HG03135 (cell line): ENCODE measurements around the gene METRN.
"Not testable (repeated sequence)": the region's sequence is repeated elsewhere in the genome, so short reads cannot be mapped to it uniquely, and the experiment has no call there.

ENCODE experiments used
- ATAC-seq: cut with Tn5 transposase; IDR thresholded peaks from one replicate; pipeline ENCODE4 v1.9.1; 2021; ENCODE audit warnings: mild to moderate bottlenecking, moderate library complexity; ENCODE audit not compliant: unreplicated experiment

The METRN gene

GRCh38 chr16:733382-734207 lies 18.7 kb downstream of the METRN start:
- ATAC-seq = no peak

DNA sequence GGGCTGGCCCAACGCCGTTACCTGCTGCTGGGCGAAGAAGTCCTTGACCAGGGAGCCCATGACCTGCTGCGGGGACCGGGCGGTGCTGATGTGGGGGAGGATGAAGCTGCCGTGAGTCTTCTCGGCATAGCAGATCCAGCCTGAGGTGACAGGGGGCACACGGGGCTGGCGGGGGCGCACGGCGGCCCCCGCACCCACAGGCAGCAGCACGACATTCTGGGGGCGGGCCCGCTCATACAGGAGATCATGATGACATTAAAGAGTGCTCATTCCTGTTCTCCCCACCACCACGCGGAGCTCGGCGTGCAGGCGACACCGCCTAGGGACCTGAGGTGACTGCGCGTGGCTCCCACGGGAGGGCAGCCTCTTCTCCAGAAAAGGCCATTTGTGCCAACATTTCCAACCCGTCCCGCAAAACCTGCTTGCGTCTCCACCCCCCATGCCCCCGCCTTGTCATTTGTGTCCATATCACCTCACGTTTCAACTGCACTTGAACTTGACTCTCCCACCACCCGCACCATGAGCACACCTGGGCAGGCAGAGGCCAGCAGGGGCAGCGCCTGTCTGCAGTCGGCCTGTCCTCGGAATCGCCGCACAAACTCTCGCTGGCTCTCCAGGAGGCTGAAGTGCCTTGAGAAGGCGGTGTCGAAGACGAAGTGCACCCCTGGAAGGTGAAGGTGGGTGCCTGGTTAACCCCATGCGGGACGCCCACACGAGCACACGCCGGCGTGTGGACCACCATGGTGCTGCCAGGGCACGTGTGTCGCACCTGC lies 19.5 kb downstream of the METRN start:
- ATAC-seq = no peak

DNA sequence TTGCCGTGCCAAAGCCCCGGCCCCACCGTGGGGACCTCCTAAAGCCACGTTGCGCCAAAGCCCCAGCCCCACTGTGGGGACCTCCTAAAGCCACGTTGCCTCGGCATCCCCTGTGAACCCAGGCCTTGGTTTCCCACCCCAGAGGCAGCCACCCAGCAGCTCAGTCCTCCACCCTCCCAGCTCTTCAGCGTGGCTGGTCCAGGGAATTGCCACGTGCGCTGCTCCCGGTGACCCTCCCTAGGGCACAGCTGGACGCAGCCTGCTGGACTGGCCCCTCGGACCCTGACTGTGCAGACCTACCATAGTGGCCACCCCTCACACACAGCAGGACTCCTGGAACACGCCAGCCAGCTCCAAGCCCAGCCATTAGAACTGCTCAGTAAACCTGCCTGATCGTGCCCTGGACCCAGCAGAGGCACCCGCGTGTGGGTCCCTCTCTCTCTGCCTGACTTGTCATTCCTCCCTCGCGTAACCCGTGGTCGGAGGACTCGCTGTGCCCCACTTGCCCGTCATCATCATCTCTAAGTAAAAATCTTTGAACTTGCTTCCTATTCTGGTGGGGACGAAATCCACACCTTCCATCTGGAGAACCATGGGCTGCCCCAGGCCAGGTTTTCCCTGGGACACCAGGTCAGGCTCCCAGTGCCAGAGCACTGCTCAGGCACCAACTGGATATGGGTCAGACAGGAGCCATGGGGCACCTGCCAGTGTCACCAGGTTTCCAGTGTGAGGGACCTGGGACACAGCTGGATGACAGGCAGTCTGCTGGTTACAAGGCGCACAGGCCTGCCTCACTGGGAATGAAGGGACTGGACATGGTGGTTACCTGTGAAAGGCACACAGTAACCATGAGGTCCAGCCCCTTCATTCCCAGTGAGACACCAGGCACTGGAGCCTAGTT lies 20.3 kb downstream of the METRN start:
- no peak for ATAC-seq

GRCh38 chr16:735982-736453 lies 21.1 kb downstream of the METRN start:
- no peak for ATAC-seq

GRCh38 chr16:736936-737481 lies 22.1 kb downstream of the METRN start:
- ATAC-seq = no peak

DNA sequence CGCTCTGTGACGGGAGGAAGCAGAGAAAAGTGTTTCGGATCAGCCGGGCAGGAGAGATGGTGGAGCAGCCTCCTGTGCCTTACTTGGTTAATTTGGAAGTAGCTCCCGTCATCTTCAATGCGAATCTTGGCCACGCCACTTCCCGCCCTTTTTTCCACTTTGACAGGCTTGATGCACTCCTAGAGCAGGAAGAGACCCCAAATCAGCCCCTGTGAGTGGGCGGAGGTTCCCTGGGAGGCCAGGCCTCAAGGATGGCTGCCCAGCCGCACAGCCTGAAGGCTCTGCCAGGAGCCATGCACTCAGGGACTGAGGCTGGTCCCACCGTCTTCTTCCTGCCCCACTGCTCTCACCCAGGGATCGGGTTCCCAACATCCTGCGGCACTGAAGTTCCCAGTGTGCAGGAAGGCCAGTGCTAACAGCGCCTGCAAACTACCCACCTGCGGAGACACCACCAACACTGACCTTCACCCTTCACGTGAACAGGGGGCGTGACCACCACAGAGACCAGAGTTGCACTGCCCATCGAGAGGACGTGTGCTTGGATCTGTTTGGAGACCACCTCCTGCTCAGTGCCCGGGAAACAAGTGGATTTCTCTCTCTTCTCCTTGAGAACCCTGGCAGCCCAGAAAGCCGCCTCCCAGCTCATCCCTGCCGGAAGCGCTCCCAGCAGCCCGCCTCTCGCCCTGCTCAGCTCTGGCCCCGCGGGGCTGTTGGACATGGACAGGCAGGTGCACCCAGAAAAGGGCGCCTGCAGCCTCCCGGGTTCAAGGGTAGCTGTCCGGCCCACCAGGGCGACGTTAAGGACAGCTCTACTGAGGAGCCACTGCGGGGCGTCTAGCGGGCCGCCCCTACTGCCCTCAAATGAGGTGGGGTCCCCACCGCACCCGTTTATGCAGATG lies 24.9 kb downstream of the METRN start:
- no peak for ATAC-seq

GRCh38 chr16:740459-740763 lies 25.5 kb downstream of the METRN start:
- peak; percentile 5 for ATAC-seq

DNA sequence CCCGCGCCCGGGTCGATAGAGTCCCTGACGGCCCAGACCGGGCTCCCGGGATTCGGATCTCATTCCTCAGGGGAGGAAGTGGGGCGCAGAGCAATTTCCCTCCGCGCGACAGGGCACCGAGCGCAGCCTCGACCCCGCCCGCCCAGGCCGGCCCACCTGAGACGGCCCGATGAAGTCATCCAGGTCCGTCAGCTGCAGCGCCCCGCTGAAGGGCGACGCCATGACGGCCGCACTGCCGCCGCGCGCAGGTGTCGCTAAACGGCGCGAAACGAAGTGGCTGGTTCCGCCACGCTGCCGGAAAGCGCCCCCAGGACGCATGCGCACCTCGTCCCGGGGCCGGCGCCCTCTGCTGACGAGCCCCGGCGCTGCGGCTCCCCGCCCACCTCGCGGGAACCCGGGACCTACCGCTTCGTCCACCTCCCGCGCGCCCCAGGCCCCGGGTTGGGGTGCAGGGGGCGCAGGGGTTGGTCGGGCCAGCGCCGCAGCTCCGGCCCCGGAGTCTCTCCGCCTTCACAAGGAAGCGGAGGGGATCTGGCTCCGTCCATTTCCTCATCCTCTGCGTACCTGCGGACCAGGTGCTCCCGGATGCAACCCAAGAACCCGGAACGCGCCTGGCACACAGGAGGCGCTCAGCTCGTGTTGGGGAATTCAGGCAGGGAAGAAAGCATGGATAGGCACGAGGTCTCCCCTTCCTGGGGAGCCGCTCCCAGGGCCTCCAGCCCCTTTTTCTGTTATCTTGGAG lies 26.0 kb downstream of the METRN start, which contains the start of gene CIAO3:
Gene CIAO3 (minus strand): TSS at position 234 of the 742 bp plus-strand sequence. CDS start 12 bp downstream, at position 222.
- ATAC-seq = peak; percentile 78

DNA sequence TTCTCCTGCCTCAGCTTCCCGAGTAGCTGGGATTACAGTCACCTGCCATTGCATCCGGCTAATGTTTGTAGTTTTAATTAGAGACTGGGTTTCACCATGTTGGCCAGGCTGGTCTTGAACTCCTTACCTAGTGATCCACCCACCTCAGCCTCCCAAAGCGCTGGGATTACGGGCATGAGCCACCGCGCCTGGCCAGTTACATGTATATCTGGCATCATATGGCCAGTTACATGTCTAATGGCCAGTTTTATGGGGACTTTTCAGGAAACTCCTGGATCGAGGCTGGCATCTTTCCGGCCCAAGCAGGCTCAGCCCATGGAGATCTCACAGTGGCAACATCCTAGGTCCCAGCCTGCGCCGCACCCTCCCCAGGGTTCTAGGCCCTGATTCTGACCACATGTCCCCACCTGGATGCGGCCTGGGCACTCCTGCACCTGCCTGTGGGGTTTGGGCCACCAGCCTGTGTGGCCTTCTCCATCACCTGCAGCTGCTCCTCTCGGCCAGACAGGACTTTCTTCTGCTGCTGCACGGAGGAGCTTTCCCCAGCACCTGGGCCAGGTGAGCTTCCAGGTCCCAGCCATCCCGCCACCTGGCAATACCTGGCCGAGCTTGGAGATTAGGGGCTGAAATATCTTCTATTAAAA lies 27.2 kb downstream of the METRN start:
- ATAC-seq = no peak

GRCh38 chr16:742894-743293 lies 28.0 kb downstream of the METRN start:
- not testable (repeated sequence) for ATAC-seq

- no peak for ATAC-seq
Observed at GRCh38 chr16:743794-744500, 29.0 kb downstream of the METRN start.

GRCh38 chr16:745739-746138 lies 30.8 kb downstream of the METRN start:
- no peak for ATAC-seq

- ATAC-seq = no peak
Observed at GRCh38 chr16:746637-747036, 31.7 kb downstream of the METRN start.

DNA sequence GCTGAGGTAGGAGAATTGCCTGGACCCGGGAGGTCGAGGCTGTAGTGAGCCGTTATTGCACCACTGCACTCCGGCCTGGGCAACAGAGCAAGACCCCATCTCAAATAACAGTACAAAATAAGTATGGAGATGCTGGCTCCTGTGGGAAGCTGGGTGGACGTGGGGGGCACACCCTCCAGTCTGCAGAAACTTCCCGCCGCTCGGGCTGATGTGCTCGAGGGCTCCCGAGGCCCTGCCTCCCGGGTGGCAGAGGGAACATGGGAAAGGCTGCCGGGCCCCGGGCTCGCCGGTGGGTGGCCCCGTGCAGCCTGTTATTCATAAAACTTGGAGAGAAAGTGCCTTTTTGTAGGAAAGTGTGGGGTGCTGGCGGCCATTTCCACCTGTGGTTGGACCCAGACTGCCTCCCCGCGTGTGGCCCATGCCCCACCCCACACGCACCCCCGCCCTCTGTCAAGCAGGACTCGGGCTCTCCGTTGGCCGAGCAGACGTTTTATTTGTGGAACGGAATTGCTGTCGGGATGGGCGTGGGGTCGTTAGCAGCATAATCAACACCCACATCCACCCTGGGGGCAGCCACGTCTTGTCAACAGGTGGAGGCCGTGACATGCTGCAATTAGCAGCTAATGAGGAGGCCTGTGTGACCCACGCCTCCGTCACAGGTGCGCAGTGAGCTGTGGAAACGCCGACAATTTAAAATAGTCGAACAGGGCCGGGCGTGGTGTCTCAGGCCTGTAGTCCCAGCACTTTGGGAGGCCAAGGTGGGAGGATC lies 33.2 kb downstream of the METRN start:
- no peak for ATAC-seq

DNA sequence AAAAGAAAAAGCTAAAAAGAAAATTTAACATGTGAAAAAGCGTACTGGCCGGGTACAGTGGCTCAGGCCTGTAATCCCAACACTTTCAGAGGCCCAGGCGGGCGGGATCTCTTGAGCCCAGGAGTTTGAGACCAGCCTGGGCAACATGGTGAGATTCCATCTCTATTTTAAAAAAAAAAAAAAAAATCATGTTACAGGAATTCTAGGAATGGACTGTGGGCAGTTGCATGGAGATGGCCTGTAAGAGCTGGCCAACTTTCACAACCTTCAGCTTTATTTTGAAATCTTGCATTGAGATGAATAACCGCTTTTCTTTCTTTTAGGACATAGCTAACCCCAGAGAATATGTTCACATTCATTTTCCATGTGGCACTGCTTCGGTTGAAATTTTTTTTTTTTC lies 34.1 kb downstream of the METRN start:
- ATAC-seq = no peak

- no peak for ATAC-seq
Observed at GRCh38 chr16:750485-750884, 35.6 kb downstream of the METRN start.
